CD4-positive, alpha-beta T cell treated with Interleukin-17A for 1 hour (primary cell): ENCODE data around the gene SGO2.
"Not testable (repeated sequence)": the region's sequence is repeated elsewhere in the genome, so short reads cannot be mapped to it uniquely, and the experiment has no call there.

ENCODE experiments used
- DNase-seq: peaks from one replicate; pipeline ENCODE4 v3.0.0-alpha.2; 2020

Gene SGO2

DNA sequence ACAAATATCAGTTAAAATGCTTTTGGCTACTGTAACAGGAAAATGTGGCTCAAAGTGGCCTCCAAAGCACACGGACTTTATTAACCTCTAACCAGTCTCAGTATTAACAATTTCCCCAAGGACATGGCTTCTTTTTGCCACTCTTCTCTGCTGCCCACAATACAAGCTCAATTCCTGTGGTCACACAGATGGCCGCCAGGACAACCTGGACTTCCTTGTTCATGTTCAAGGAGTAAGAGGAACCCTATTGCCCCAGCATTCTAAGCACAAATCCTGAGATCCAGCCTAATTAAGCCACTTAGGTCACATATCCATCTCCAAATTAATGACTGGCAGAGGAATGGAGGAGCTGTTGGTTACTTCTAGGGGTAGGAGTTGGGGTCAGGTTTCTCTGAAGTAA lies 98.0 kb downstream of the SGO2 start:
- no peak for DNase-seq

- DNase-seq, result no peak
Observed at GRCh38 chr2:200624658-200625057, 98.7 kb downstream of the SGO2 start.

DNA sequence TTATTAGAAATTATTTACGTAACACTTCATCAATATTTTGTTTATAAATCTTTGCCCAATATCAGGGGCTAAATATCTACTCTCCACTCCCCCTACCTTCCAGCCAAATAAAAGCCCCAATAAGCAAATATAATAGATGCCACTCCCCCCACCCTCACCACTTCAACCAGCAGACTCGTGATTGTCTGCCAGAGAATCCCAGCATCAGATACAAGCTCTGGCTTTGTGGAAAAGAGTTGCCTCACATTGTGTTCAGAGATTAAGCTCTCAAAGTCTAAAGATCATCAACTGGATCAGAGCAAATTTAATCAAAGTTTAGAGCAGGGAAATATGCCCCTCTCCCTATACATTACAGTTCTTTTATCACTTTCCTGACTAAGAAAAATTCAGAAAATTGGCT lies 99.3 kb downstream of the SGO2 start:
- no peak for DNase-seq

DNA sequence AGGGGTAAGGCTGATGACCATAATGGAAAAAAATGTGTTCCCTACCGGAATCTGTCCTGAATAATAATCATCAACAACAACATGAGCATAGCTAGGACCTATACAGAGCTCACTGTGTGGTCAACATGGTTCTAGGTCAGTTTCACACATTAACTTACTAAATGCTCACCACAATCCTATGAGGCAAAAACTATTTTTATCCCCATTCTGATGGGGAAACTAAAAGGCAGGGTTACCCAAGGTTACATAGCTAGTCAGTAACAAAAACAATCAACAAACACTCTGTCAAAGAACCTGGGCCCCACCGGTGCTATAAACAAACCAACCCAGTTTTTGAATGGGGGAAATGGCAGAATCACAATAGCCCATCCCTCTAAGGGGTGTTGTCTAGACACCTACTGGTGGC lies 100.0 kb downstream of the SGO2 start:
- DNase-seq, result no peak

GRCh38 chr2:200627110-200627770 lies 101.2 kb downstream of the SGO2 start:
- no peak for DNase-seq

GRCh38 chr2:200628461-200628860 lies 102.5 kb downstream of the SGO2 start:
- not testable (repeated sequence) for DNase-seq

- DNase-seq, result no peak
Observed at GRCh38 chr2:200631287-200631686, 105.3 kb downstream of the SGO2 start.
